BJ (cell line): Measurements from ENCODE around the gene PABPN1L. TPM values are rescaled to one million over a fixed set of nuclear protein-coding genes. Genes with fewer than 3 reads are reported as not detected.

Experiments
- CTCF ChIA-PET: fragments of 350-600 bp; formaldehyde crosslinking; extraction: SDS; loops from one replicate; lab custom pipeline; 2021; ENCODE audit warnings: antibody characterized with exemption, inconsistent platforms; lab: Yijun Ruan, JAX
- POLR2A ChIA-PET: fragments of 300-600 bp; sonication (Branson Sonifier 250); formaldehyde crosslinking; extraction: SDS; loops from one replicate; lab custom pipeline; 2021; ENCODE audit warnings: antibody characterized with exemption; lab: Charles Lee
- DNase-seq: peaks from one replicate; pipeline ENCODE4 v3.0.0-alpha.2; 2011; ENCODE audit warnings: low read depth
- H3K27me3 ChIP-seq: 2 replicates; pipeline ENCODE4 v1.6.0; 2011; ENCODE audit warnings: low read length; ENCODE audit not compliant: control insufficient read depth, insufficient read depth
- H3K36me3 ChIP-seq: 2 replicates; pipeline ENCODE4 v1.5.1; 2011; ENCODE audit warnings: low read length; ENCODE audit not compliant: control insufficient read depth, insufficient read depth
- H3K4me3 ChIP-seq: 2 replicates; pipeline ENCODE4 v1.5.1; 2011; ENCODE audit warnings: low read depth, mild to moderate bottlenecking, control low read depth, low read length
- CTCF ChIP-seq: IDR thresholded peaks from 2 replicates; pipeline ENCODE4 v1.5.1; 2011; ENCODE audit warnings: low read depth, mild to moderate bottlenecking, control low read depth, inconsistent platforms, low read length, moderate library complexity; ENCODE audit not compliant: insufficient read depth
- polyA plus RNA-seq: library from polyadenylated mRNA; depleted of rRNA; stranded (reverse); fragments of >200 nt; gene quantifications from 2 replicates; pipeline ENCODE4 v1.2.3, GENCODE V29; 2011

The PABPN1L gene
- polyA plus RNA-seq, 1 experiment: not detected

- peaks cover 1% of the 10 kb centered on the region; the same call in 1 of the 2 replicates for H3K27me3 ChIP-seq
- no peak for DNase-seq
- H3K36me3 ChIP-seq: no peaks in the 10 kb centered on the region
- ChIA-PET CTCF (no interaction called here), POLR2A (no interaction called here)
- TF ChIP-seq CTCF: no peak
- H3K4me3 ChIP-seq: no peak overlapping the region
Measured at GRCh38 chr16:88902744-88903143, 36.3 kb upstream of the PABPN1L start.

GRCh38 chr16:88901718-88902337 lies 35.4 kb upstream of the PABPN1L start:
- H3K27me3 ChIP-seq: no peaks in the 10 kb centered on the region
- CTCF ChIA-PET: interaction anchor here (0.7 kb wide), 1 partner anchor 15 kb away, joined by 3 read pairs; no protein-coding TSS in a partner anchor
- POLR2A ChIA-PET: no interaction called here
- no peak for TF ChIP-seq CTCF
- no peaks in the 10 kb centered on the region for H3K36me3 ChIP-seq
- DNase-seq: no peak
- H3K4me3 ChIP-seq: no peak overlapping the region

- Histone ChIP-seq H3K27me3 (no peaks in the 10 kb centered on the region), H3K36me3 (no peaks in the 10 kb centered on the region), H3K4me3 (no peak overlapping the region)
- ChIA-PET POLR2A (no interaction called here), CTCF (interaction anchor here (1.1 kb wide), 1 partner anchor 14 kb away, joined by 3 read pairs; no protein-coding TSS in a partner anchor)
- no peak for DNase-seq
- TF ChIP-seq CTCF: no peak
Measured at GRCh38 chr16:88900662-88901052, 34.2 kb upstream of the PABPN1L start.

- ChIA-PET POLR2A (no interaction called here), CTCF (interaction anchor here (1.1 kb wide), 1 partner anchor 15 kb away, joined by 3 read pairs; no protein-coding TSS in a partner anchor)
- no peak for DNase-seq
- Histone ChIP-seq H3K36me3 (no peaks in the 10 kb centered on the region), H3K4me3 (no peak overlapping the region), H3K27me3 (no peaks in the 10 kb centered on the region)
- TF ChIP-seq CTCF: no peak
Measured at GRCh38 chr16:88899901-88900661, 33.6 kb upstream of the PABPN1L start.

- ChIA-PET CTCF (no interaction called here), POLR2A (no interaction called here)
- Histone ChIP-seq H3K4me3 (no peak overlapping the region), H3K27me3 (no peaks in the 10 kb centered on the region), H3K36me3 (no peaks in the 10 kb centered on the region)
- no peak for DNase-seq
- no peak for TF ChIP-seq CTCF
Measured at GRCh38 chr16:88897696-88898425, 31.4 kb upstream of the PABPN1L start.
